Motor neuron (in vitro differentiated cells): Measurements from ENCODE around the gene RFC3. TPM values are rescaled to one million over a fixed set of nuclear protein-coding genes. Genes with fewer than 3 reads are reported as not detected.

ENCODE experiments used
- ATAC-seq, 8 experiments: fragments of 200-7000 bp; cut with Tn5 transposase; replicated peaks in 6 of 8; 2 replicates each; pipeline ENCODE4 v1.8.0; 2021; ENCODE audit warnings: mild to moderate bottlenecking in 8 of 8, moderate library complexity in 8 of 8
- H3K27ac ChIP-seq, 2 donors: fragments of 250-450 bp; sonication (Bioruptor Pico); 2 replicates each; pipeline ENCODE4 v1.9.0; 2021; ENCODE audit warnings: antibody characterized with exemption in 2 of 2, mild to moderate bottlenecking in 2 of 2, moderate library complexity in 1 of 2
- H3K4me1 ChIP-seq, 2 donors: fragments of 250-450 bp; sonication (Bioruptor Pico); replicated peaks in 1 of 2; 2 replicates each; pipeline ENCODE4 v1.6.1; 2021; ENCODE audit warnings: antibody characterized with exemption in 2 of 2, mild to moderate bottlenecking in 2 of 2, moderate library complexity in 1 of 2
- H3K4me3 ChIP-seq, 5 donors: fragments of 250-450 bp; sonication (Bioruptor Pico); 2 replicates each; pipeline ENCODE4 v1.9.0; 2021; ENCODE audit warnings: antibody characterized with exemption in 5 of 5, mild to moderate bottlenecking in 5 of 5, moderate library complexity in 4 of 5
- WGBS, 10 experiments: fragments of 450-650 bp; shearing (Covaris generic); methylation state at CpG; one replicate each; pipeline ENCODE4 v1.0.0; 2022; 5-methylcytosine and 5-hydroxymethylcytosine counted together
- in situ Hi-C, 9 experiments: fragments of 400-800 bp; cut with MboI; loops; one replicate each; pipeline ENCODE4 v1.15.0; 2021; ENCODE audit warnings: low sequenced_read_pairs in 9 of 9, low pct_unique_long_range_greater_than_20kb in 2 of 9; ENCODE audit not compliant: unreplicated experiment in 9 of 9
- total RNA-seq, 8 experiments: library from RNA; unstranded; fragments of 300-600 nt; gene quantifications; 2 replicates each; pipeline versions ENCODE4 v1.2.3 to v1.2.4, GENCODE V29; 2022

The RFC3 gene
- total RNA-seq, 8 experiments from 2014 or later: 5.3 to 48.1 (median 9.7) TPM

DNA sequence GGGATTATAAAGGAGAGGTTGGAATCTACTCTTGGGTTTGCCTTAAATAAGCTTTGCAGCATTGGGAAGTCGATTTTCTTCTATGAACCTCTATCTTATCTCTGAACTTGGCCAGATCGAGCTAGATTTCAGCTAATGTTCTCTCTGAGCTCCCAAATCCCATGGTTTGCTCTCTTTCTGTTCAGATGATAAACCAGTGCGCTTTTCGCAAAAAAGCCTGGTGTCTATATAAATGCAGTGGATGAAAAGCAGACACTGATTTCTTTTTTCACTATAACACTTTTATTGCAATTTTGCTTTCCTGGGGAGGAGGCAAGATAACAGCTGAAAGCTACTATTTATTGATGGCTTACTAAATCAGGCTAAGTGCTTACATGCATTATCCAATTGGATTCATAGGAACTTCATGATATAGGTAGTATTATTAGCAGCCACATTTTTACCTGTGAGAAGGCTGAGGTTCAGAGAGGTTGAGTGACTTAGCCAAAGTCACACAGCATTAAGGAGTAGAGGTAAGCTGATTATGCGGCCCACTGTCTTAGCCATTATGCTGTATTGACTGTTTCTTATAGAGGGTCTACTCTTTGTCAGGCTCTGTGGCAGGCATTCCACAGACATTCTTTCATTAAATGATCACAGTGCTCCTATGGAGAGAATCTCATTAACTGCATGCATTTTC is 58.9 kb downstream of the RFC3 start:
- in situ Hi-C loops: no loop called here
- Histone ChIP-seq H3K27ac (no peak overlapping the region), H3K4me1 (no peaks in the 10 kb centered on the region), H3K4me3 (no peak overlapping the region)
- no peak for ATAC-seq
- WGBS, 10 experiments: 58 to 100% (median 87%) methylated on average over 2 to 5 of the region's 5 CpGs

DNA sequence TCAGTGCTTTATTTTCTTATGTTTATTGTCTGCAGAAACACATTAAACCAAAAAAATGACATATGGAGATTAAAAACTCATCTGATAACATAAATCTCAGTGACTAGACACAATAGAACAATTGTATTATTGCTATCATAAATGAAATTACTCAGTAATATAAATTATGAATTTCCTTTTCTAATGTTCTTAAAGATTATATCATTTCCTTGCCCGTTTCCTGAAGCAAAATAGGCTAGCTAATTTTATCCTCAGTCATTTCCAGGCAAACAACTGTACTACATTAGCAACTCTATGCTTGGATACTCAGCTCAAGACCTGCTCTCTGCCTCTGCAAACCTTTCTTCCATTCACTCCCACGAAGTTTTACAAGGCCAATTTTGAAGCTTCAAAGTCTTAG is 61.2 kb downstream of the RFC3 start:
- WGBS, 10 experiments: 37 to 89% (median 69%) methylated on average over 1 to 2 of the region's 2 CpGs
- Histone ChIP-seq H3K4me1 (peaks cover 0 to 4% of the 10 kb centered on the region in 2 donors), H3K4me3 (no peak overlapping the region), H3K27ac (no peak overlapping the region)
- in situ Hi-C loops: no loop called here
- ATAC-seq: no peak

DNA sequence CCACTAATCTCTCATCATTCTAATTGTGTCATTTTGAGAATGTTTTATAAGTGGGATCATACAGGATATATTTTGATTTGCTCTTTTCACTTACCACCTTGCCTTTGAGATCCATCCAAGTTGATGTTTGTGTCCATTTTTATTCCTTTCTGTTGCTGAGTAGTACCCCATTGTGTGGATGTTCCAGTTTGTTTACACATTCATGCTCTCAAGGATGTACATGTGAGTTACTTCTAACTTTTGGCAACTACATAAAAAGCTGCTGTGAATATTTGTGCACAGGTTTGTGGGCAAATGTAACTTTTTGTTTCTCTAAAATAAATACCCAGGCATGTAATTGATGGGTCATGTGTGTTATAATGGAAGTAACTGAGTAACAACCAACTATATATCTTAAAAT is 64.9 kb downstream of the RFC3 start:
- peaks cover 0 to 15% of the 10 kb centered on the region in 2 donors for H3K4me1 ChIP-seq
- in situ Hi-C loops: no loop called here
- no peak overlapping the region for H3K4me3 ChIP-seq
- H3K27ac ChIP-seq: no peak overlapping the region
- ATAC-seq: no peak

DNA sequence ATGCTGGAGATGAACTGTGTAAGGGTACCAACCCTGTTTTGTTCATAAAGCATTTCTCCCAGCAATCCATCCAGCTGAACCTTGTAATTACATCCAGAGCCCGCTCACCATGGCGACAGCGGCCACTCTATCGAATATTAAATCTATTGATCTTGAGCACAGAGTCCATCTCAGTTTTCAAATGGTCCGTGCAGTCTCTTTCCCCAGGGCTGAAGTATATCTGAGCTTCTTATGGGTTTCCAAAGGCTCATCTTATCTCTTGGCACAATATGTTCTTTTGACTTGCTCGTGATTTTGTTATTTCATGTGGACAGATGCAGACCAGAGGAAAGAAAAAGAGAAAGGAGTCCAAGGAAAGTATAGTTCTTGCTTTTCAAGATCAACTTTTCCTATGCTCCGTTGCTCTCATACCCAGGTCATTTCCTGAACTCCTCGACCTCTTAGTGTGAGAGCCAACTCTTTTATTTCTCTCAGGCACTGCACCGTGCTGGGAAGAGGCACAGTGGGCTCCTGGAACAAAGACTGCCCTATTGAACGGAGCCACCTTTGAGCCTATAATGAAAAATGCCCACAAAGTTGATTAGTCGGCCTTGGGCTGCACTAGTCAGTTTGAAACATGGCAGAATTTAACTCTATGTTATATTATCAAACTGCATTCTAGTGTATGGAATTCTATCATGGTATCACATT is 66.7 kb downstream of the RFC3 start:
- WGBS, 10 experiments: 0 to 80% (median 63%) methylated on average over 1 to 9 of the region's 11 CpGs; no CpG with 5 or more reads in 1 of the 10 experiments
- ATAC-seq: peak in 1 of 8 experiments; percentile 12
- Histone ChIP-seq H3K4me3 (no peak overlapping the region), H3K4me1 (peaks cover 0 to 15% of the 10 kb centered on the region in 2 donors), H3K27ac (peak overlapping the region in 1 of 2 donors; percentile 49)
- in situ Hi-C loops: no loop called here
